ENCODE measurements around the gene JUNB. TPM values are rescaled to one million over a fixed set of nuclear protein-coding genes. Genes with fewer than 3 reads are reported as not detected.

Gene JUNB
- total and polyA plus RNA-seq, 2 of the 8 experiments (the other 6 are each of a cell fraction or from before 2014, with no cell fraction given) = 7.4 to 10.0 TPM

GRCh38 chr19:12782424-12783290, 8.6 kb upstream of the JUNB start (continued):
- TF ChIP-seq SP2 (IDR thresholded peaks at IDR 0.05; ENCODE audit: low read length) = no peak
